ENCODE results near the gene PNLIPRP1. TPM values are rescaled to one million over a fixed set of nuclear protein-coding genes. Genes with fewer than 3 reads are reported as not detected.

Gene PNLIPRP1
- total and polyA plus RNA-seq, 2 donors (not counting 1 experiment from before 2014, with no cell fraction given): not detected

GRCh38 chr10:116629340-116629739 is 38.6 kb downstream of the PNLIPRP1 start:
- no peak for TF ChIP-seq EZH2 (IDR thresholded peaks at IDR 0.05; ENCODE audit: low read length, missing control alignments)
- TF ChIP-seq, protein P1, sequence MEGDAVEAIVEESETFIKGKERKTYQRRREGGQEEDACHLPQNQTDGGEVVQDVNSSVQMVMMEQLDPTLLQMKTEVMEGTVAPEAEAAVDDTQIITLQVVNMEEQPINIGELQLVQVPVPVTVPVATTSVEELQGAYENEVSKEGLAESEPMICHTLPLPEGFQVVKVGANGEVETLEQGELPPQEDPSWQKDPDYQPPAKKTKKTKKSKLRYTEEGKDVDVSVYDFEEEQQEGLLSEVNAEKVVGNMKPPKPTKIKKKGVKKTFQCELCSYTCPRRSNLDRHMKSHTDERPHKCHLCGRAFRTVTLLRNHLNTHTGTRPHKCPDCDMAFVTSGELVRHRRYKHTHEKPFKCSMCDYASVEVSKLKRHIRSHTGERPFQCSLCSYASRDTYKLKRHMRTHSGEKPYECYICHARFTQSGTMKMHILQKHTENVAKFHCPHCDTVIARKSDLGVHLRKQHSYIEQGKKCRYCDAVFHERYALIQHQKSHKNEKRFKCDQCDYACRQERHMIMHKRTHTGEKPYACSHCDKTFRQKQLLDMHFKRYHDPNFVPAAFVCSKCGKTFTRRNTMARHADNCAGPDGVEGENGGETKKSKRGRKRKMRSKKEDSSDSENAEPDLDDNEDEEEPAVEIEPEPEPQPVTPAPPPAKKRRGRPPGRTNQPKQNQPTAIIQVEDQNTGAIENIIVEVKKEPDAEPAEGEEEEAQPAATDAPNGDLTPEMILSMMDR (conservative IDR thresholded peaks at IDR 0.05 in 1 of 2, IDR thresholded peaks at IDR 0.05 in 1 of 2; ENCODE audit: low read depth in 1 of 2, low read length in 2 of 2): no peak
- H3K4me1 ChIP-seq (ENCODE audit: control insufficient read depth, extremely low read depth, insufficient read depth, low read length): no peaks in the 10 kb centered on the region
- no peak overlapping the region for H3K4me3 ChIP-seq (replicated peaks in 1 of 4; ENCODE audit: control extremely low read depth in 1 of 4, insufficient read depth in 1 of 4, low read depth in 3 of 4, low read length in 4 of 4)
- no peaks in the 10 kb centered on the region for H3K27me3 ChIP-seq (ENCODE audit: control insufficient read depth, insufficient read depth, low read length)
- H3K9ac ChIP-seq (ENCODE audit: insufficient read depth, low read length): no peak overlapping the region
- H3K27ac ChIP-seq (ENCODE audit: insufficient read depth, low read length): no peak overlapping the region
- no peaks in the 10 kb centered on the region for H4K20me1 ChIP-seq (ENCODE audit: control insufficient read depth, extremely low read depth, insufficient read depth, low read length)
- no peak overlapping the region for H3K4me2 ChIP-seq (ENCODE audit: extremely low read depth, insufficient read depth, low read length)
- H3K36me3 ChIP-seq (ENCODE audit: control insufficient read depth, insufficient read depth, low read length): no peaks in the 10 kb centered on the region
- no peak overlapping the region for H2AFZ ChIP-seq (ENCODE audit: low read length)
- no peak for DNase-seq (ENCODE audit: low read depth in 2 of 2)
- H3K79me2 ChIP-seq (ENCODE audit: control insufficient read depth, insufficient read depth, low read length): no peaks in the 10 kb centered on the region
- H3K9me3 ChIP-seq (ENCODE audit: control insufficient read depth, insufficient read depth, low read depth, low read length): no peaks in the 10 kb centered on the region

DNA sequence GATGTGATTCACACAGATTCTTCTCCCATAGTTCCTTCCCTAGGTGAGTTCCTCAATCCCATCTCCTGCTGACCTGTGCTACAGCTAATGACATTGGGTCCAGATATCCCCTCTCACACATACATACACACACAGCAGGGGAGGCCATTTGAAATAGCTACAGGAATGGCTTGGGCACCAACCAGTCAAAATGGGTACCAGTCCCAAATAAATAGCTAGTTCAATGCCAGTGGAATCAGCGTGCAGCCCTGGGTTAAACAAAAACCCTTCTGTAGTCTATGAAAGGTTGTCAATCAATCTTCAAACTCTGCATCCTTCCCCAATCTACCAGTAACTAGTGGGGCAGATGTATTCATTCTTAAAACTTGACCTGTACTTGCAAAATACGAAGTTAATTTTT is 39.3 kb downstream of the PNLIPRP1 start:
- Histone ChIP-seq H3K27me3 (ENCODE audit: control insufficient read depth, insufficient read depth, low read length) (no peaks in the 10 kb centered on the region), H3K9ac (ENCODE audit: insufficient read depth, low read length) (no peak overlapping the region), H3K9me3 (ENCODE audit: control insufficient read depth, insufficient read depth, low read depth, low read length) (no peaks in the 10 kb centered on the region), H3K27ac (ENCODE audit: insufficient read depth, low read length) (no peak overlapping the region), H3K4me1 (ENCODE audit: control insufficient read depth, extremely low read depth, insufficient read depth, low read length) (no peaks in the 10 kb centered on the region), H3K36me3 (ENCODE audit: control insufficient read depth, insufficient read depth, low read length) (no peaks in the 10 kb centered on the region), H4K20me1 (ENCODE audit: control insufficient read depth, extremely low read depth, insufficient read depth, low read length) (no peaks in the 10 kb centered on the region), H3K4me2 (ENCODE audit: extremely low read depth, insufficient read depth, low read length) (no peak overlapping the region), H3K4me3 (replicated peaks in 1 of 4; ENCODE audit: control extremely low read depth in 1 of 4, insufficient read depth in 1 of 4, low read depth in 3 of 4, low read length in 4 of 4) (no peak overlapping the region), H2AFZ (ENCODE audit: low read length) (no peak overlapping the region), H3K79me2 (ENCODE audit: control insufficient read depth, insufficient read depth, low read length) (no peaks in the 10 kb centered on the region)
- TF ChIP-seq EZH2 (IDR thresholded peaks at IDR 0.05; ENCODE audit: low read length, missing control alignments): no peak
- TF ChIP-seq, protein P1 (conservative IDR thresholded peaks at IDR 0.05 in 1 of 2, IDR thresholded peaks at IDR 0.05 in 1 of 2; ENCODE audit: low read depth in 1 of 2, low read length in 2 of 2): no peak
- DNase-seq (ENCODE audit: low read depth in 2 of 2): no peak

- H4K20me1 ChIP-seq (ENCODE audit: control insufficient read depth, extremely low read depth, insufficient read depth, low read length): no peaks in the 10 kb centered on the region
- H3K9me3 ChIP-seq (ENCODE audit: control insufficient read depth, insufficient read depth, low read depth, low read length): no peaks in the 10 kb centered on the region
- H3K27ac ChIP-seq (ENCODE audit: insufficient read depth, low read length): no peak overlapping the region
- H3K27me3 ChIP-seq (ENCODE audit: control insufficient read depth, insufficient read depth, low read length): no peaks in the 10 kb centered on the region
- no peak overlapping the region for H3K9ac ChIP-seq (ENCODE audit: insufficient read depth, low read length)
- H3K4me2 ChIP-seq (ENCODE audit: extremely low read depth, insufficient read depth, low read length): no peak overlapping the region
- H3K36me3 ChIP-seq (ENCODE audit: control insufficient read depth, insufficient read depth, low read length): no peaks in the 10 kb centered on the region
- no peak for TF ChIP-seq EZH2 (IDR thresholded peaks at IDR 0.05; ENCODE audit: low read length, missing control alignments)
- TF ChIP-seq, protein P1 (conservative IDR thresholded peaks at IDR 0.05 in 1 of 2, IDR thresholded peaks at IDR 0.05 in 1 of 2; ENCODE audit: low read depth in 1 of 2, low read length in 2 of 2): no peak
- no peaks in the 10 kb centered on the region for H3K4me1 ChIP-seq (ENCODE audit: control insufficient read depth, extremely low read depth, insufficient read depth, low read length)
- no peaks in the 10 kb centered on the region for H3K79me2 ChIP-seq (ENCODE audit: control insufficient read depth, insufficient read depth, low read length)
- no peak overlapping the region for H3K4me3 ChIP-seq (replicated peaks in 1 of 4; ENCODE audit: control extremely low read depth in 1 of 4, insufficient read depth in 1 of 4, low read depth in 3 of 4, low read length in 4 of 4)
- no peak overlapping the region for H2AFZ ChIP-seq (ENCODE audit: low read length)
- DNase-seq (ENCODE audit: low read depth in 2 of 2): no peak
Observed at GRCh38 chr10:116631871-116632295, 41.1 kb downstream of the PNLIPRP1 start.
